Kidney glomerular epithelial cell (primary cell): Measurements from ENCODE around the gene FHOD3.
A peak's percentile ranks its signal among the peaks of the same experiment; 100 is the strongest.
"Not testable (repeated sequence)": the region's sequence is repeated elsewhere in the genome, so short reads cannot be mapped to it uniquely, and the experiment has no call there.

Experiments used
- DNase-seq: peaks from one replicate; lab custom pipeline; 2025; lab: John Stamatoyannopoulos, UW

FHOD3 gene

DNA sequence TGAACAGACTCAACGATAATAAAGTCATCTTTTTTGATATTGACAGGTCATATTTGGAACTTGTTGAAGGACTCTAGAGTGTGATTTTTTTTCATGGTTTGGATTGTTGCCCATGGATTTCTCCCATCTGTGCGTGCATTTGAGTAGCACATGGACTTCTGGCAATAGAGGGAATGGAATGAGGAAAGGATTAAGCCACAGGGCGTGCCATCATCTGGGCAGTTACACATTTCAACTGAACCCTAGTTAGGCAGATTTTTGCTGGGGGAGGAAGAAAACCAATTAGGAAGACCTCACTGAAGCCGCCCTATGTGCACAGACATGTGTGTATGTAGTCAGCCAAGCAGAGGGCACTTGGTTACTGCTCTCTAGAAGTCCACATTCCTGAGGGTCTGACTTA is 458.7 kb downstream of the FHOD3 start:
- DNase-seq, result no peak

DNA sequence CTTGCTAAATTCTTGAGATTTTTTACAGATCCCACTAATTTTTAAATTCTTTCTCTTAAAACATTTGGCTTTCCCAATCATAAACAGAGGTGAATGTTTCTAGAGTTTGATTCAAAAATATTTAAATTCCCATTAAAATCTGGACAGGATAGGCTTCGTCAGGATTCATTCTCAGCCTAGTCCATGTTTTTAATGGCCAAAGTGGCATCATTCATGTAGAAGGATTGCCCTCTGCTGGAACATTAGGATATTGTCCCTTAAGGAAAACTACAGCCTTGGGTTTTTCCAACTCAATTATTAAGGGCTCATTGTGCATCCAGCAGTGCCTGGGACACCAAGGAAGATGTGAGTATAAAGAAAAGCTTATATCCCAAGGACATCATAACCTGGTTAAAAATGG is 459.6 kb downstream of the FHOD3 start:
- peak; percentile 25 for DNase-seq

- DNase-seq, result no peak
Measured at GRCh38 chr18:36757991-36758390, 460.5 kb downstream of the FHOD3 start.

GRCh38 chr18:36758623-36759022 is 461.1 kb downstream of the FHOD3 start:
- DNase-seq, result no peak

- DNase-seq, result no peak
Measured at GRCh38 chr18:36759167-36759776, 461.8 kb downstream of the FHOD3 start.

- DNase-seq, result no peak
Measured at GRCh38 chr18:36760598-36760997, 463.1 kb downstream of the FHOD3 start.

GRCh38 chr18:36761186-36761698 is 463.7 kb downstream of the FHOD3 start:
- no peak for DNase-seq

GRCh38 chr18:36762074-36762473 is 464.6 kb downstream of the FHOD3 start:
- no peak for DNase-seq

DNA sequence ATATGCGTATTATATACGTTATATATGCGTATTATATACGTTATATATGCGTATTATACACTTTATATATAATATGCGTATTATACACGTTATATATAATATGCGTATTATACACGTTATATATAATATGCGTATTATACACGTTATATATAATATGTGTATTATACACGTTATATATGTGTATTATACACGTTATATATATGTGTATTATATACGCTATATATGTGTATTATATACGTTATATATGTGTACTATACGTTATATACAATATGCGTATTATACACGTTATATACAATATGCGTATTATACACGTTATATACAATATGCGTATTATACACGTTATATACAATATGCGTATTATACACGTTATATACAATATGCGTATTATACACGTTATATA is 465.5 kb downstream of the FHOD3 start:
- not testable (repeated sequence) for DNase-seq

- DNase-seq, result no peak
Measured at GRCh38 chr18:36766836-36767235, 469.3 kb downstream of the FHOD3 start.

DNA sequence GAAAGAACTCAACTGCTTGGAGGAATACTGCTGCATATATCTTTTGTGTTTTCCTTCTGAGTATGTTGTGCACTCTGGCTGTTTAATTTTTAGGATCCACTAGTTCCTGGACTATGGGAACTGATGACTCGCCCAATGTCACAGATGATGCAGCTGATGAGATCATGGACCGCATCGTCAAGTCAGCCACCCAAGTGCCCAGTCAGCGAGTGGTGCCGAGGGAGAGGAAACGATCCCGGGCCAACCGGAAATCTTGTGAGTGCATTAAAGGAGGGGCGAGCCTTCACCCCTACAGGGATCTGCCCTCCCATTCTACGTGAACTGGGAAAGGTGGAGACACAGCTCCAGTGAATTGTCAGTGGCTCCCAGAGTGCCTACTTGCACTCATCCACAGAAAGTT is 471.7 kb downstream of the FHOD3 start:
- DNase-seq, result no peak

GRCh38 chr18:36769611-36770314 is 472.2 kb downstream of the FHOD3 start:
- DNase-seq, result no peak

GRCh38 chr18:36770315-36770946 is 472.9 kb downstream of the FHOD3 start:
- DNase-seq, result no peak

GRCh38 chr18:36771245-36771644 is 473.7 kb downstream of the FHOD3 start:
- no peak for DNase-seq

DNA sequence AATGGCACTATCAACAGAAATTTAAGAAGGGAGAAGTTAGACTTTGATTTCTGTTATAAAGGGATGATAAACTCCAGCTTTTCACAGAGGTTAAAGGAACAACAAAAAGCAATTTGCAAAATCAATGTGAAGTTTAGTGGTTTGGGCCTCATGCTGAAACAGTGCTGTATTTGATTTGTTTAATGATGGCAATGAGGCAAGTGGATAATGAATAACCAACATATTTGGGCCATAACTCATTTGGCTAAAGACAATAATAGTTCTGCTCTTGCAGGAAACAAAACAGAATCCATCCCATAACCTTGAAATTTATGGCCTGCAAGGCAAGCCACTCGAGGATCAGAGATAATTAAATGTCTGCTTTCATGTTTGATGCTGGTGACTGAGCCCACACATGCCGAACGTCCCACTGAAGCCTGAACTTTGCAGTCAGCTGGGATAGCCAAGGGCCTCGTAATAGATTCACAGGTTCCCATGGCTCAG is 474.8 kb downstream of the FHOD3 start:
- peak; percentile 50 for DNase-seq

DNA sequence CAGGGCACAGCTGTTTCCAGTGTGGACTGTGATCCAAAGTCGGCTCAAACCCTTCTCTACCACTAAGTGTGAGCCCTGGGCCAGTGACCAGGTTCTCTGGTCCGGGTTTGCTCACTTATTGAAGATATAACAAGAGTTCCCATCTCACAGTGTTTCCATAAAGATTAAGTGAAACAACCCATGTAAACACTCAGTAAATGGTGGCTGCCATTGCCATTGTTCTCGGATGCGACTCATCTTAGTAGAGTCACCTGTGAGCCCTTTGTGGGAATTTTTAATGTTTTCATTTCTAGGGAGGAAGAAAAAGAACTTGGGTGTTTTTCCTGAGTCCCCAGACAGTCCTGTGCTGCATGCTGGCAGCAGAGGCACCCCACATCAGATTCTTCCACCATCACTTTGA is 477.9 kb downstream of the FHOD3 start:
- no peak for DNase-seq

DNA sequence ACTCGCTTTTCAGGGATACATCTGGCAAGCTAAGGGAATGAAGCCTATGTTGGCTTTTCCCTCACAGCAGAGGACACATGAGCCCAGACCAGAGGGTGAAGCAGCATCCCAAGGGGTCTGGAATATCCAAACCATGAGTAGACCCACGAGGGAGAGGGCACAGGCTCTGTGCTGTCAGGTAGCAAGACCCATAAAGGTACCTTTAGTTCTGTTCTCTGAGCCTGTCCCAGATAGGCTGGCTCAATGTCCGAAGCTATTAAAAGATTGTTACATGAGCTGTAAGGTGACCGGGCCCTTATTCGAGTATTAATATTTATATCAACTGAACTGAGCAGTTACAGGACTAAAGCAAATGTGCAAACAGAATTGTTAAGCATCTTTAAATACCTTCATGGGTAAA is 479.1 kb downstream of the FHOD3 start:
- DNase-seq, result no peak

DNA sequence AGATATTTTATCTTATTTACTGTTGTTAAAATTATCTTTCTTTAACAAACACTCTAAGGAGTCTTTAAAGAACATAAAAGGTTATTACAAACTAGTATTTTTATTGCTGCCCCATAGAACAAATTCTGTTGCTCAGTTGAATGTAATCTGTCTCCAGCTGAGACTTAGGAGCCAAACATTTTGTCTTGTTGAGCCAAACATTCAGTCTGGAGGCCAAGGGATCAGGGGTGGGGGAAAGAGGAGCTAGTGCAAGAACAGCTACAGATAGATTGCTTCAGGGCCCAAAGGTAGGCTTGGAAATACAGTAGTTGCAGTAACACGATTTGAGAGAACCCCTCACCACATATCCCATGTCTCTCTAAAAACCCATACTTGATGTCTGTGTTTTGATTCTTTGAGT is 480.1 kb downstream of the FHOD3 start:
- DNase-seq, result no peak

- no peak for DNase-seq
Measured at GRCh38 chr18:36780748-36781147, 483.2 kb downstream of the FHOD3 start.

DNA sequence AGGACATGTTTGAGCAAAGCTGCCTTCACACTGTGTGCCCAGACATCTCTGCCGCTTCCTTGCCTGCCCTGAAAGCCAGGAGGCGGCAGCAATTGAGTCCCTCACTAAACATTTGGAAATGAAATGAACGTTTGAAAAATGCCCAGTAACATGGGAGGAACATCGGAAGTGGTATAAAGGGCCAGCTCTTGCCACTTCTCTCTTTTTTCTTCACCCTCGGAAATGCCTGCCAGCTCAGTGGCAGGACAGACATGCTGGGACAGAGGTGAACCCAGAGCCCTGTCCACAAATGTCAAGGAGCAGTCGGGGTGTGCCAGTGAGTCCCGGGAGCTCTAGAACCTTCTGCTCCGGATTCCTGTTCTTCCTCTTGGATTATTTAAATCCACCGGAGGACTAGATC is 485.2 kb downstream of the FHOD3 start:
- no peak for DNase-seq

GRCh38 chr18:36783792-36784191 is 486.3 kb downstream of the FHOD3 start:
- DNase-seq, result no peak

GRCh38 chr18:36786686-36787085 is 489.2 kb downstream of the FHOD3 start:
- peak; percentile 43 for DNase-seq

GRCh38 chr18:36792634-36793283 is 495.2 kb downstream of the FHOD3 start:
- DNase-seq, result no peak
